WI38 (cell line): ENCODE results near the gene ZNF429.
"Not testable (repeated sequence)": the region's sequence is repeated elsewhere in the genome, so short reads cannot be mapped to it uniquely, and the experiment has no call there.

ENCODE experiments used
- H3K4me3 ChIP-seq: 2 replicates; pipeline ENCODE4 v1.5.1; 2011; ENCODE audit warnings: low read depth, mild to moderate bottlenecking, control low read depth, low read length
- CTCF ChIP-seq: IDR thresholded peaks from 2 replicates; pipeline ENCODE4 v1.5.1; 2012; ENCODE audit warnings: low read depth, mild to moderate bottlenecking, control low read depth, low read length

Gene ZNF429

DNA sequence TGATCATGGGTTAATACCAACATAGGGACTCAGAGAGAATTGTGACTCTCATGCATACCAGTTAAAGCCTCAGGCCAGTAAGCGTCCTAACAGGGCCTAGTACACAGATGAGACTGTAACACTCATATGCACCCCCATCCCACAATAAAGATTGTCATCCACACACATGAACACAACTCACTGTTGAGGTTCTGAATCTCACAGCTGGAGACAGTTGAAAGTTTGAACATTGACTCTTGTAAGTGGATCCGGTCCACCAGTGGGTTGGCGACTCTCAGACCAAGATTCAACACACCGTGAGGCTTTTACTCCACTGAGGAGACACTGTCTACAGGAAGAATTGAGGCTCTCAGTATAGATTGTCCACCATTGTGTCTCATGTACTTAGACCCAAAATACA, 88.1 kb downstream of the ZNF429 start:
- TF ChIP-seq CTCF = no peak

DNA sequence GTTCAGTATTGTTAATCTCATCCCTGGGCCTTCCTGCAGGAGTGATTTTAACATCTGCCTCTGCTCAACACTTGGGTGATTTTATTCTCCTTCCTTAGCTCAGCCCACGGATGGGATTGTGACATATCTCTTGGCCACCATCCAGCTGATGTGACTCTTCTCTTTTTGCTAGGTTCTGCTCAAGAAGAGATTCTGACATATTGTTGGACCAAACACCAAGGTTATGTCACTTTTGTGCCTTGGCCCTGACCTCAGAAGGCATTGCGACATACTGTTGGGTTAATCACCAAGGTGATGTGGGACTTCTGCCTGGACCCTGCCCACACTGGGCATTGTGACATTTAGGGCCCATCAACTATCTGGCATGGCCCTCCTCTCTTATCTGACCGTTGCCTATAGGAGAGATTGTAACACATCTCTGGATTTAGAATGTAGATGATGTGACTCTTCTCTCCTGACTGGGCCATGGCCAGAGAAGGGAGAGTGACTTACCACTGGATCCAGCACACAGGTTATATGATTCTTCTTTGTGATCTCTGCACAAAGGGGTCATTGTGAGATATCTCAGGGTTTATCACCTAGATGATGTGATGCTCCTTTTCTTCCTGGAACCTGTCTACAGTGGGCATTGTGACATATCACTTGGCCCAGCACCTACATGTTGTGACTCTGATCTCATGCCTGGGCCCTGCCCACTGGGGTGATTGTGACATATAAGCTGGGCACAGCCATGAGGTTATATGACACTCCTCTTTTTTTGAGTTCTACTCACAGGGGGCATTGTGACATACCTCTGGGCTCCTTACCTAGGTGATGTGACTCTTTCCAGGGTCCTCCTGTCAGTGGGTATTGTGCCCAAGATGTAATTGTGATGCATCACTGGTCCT, 88.8 kb downstream of the ZNF429 start:
- no peak overlapping the region for H3K4me3 ChIP-seq
- TF ChIP-seq CTCF = no peak

More for the DNA sequence above, 88.1 kb downstream of the ZNF429 start:
- no peak overlapping the region for H3K4me3 ChIP-seq

GRCh38 chr19:21595185-21595584, 89.8 kb downstream of the ZNF429 start:
- no peak for TF ChIP-seq CTCF
- no peak overlapping the region for H3K4me3 ChIP-seq

DNA sequence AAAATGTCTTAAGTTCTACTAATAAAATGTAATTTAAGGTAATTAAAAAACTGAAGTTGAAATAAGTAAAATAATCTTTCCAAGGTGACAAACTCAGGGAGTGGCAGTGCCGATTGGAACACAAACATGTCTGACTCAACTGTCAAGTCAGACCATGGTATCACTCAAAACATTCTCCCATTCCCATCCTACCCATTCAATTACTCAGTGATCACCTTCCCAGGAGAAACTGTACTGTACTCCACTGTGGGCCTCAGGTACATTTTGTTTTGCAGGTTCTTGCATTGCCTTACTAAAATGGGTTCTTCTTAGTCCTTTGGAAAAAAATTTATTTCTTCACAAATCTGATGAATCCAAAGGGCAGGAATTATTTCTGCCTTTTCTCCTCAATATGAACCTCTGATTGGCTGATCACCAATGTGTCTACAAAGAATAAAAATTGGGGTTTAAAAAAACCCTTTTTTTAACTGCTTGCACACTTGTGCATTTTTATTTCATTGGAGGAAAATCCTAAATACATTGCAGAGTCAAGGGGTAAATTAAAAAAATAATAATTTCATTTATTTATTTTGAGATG, 96.8 kb downstream of the ZNF429 start:
- H3K4me3 ChIP-seq = no peak overlapping the region
- TF ChIP-seq CTCF = no peak

- H3K4me3 ChIP-seq = not testable (repeated sequence)
These were observed 97.4 kb downstream of the ZNF429 start for GRCh38 chr19:21602659-21603430.

GRCh38 chr19:21603431-21604231, 98.2 kb downstream of the ZNF429 start:
- peak overlapping the region; percentile 57; the same call in 1 of the 2 replicates for H3K4me3 ChIP-seq
- TF ChIP-seq CTCF = no peak

GRCh38 chr19:21604351-21604926, 99.0 kb downstream of the ZNF429 start:
- no peak for TF ChIP-seq CTCF
- H3K4me3 ChIP-seq = peak overlapping the region; percentile 57
